Stimulated activated CD4-positive, alpha-beta T cell treated with anti-CD3 and anti-CD28 coated beads, Interleukin-2, amount 100 ng/mL, for 48 hours (primary cell): ENCODE data around the gene PITRM1.

Experiments
- DNase-seq, 2 donors: peaks; one replicate each; pipeline ENCODE4 v3.0.0-alpha.2; 2020

PITRM1 gene

GRCh38 chr10:3099291-3100092 lies 73.1 kb downstream of the PITRM1 start:
- no peak for DNase-seq

GRCh38 chr10:3098689-3099088 lies 73.9 kb downstream of the PITRM1 start:
- no peak for DNase-seq

GRCh38 chr10:3097160-3097559 lies 75.4 kb downstream of the PITRM1 start:
- no peak for DNase-seq

GRCh38 chr10:3096149-3096548 lies 76.4 kb downstream of the PITRM1 start:
- DNase-seq: no peak

GRCh38 chr10:3095373-3096139 lies 77.0 kb downstream of the PITRM1 start:
- DNase-seq: peak; percentile 41 to 42

GRCh38 chr10:3094609-3095036 lies 78.0 kb downstream of the PITRM1 start:
- no peak for DNase-seq

- DNase-seq: no peak
These were observed 78.6 kb downstream of the PITRM1 start for GRCh38 chr10:3093996-3094395.

- no peak for DNase-seq
These were observed 80.7 kb downstream of the PITRM1 start for GRCh38 chr10:3091921-3092320.

- DNase-seq: peak in 1 of 2 donors; percentile 43
These were observed 81.4 kb downstream of the PITRM1 start for GRCh38 chr10:3090914-3091787.

GRCh38 chr10:3090388-3090787 lies 82.2 kb downstream of the PITRM1 start:
- DNase-seq: no peak
